Jurkat, Clone E6-1 (cell line): ENCODE results near the gene ZNF418. TPM values are rescaled to one million over a fixed set of nuclear protein-coding genes. Genes with fewer than 3 reads are reported as not detected.

Experiments
- DNase-seq: peaks from one replicate; pipeline ENCODE4 v3.0.0-alpha.2; 2011; ENCODE audit warnings: low read depth, low spot score
- H3K4me3 ChIP-seq: 2 replicates; pipeline ENCODE4 v1.5.1; 2011; ENCODE audit warnings: mild to moderate bottlenecking, low read length, control low read depth, moderate library complexity
- polyA plus RNA-seq: library from polyadenylated mRNA; unstranded; fragments of >200 nt; gene quantifications from one replicate; pipeline ENCODE4 v1.2.1, GENCODE V29; 2012; ENCODE audit warnings: missing spikeins; ENCODE audit not compliant: insufficient read length, insufficient read depth

The ZNF418 gene
- not detected for polyA plus RNA-seq

GRCh38 chr19:57934820-57935665 lies at the start of gene ZNF418:
TSS of gene ZNF418 (minus strand) at chr19:57935402. CDS start at chr19:57933822, 1,580 bp downstream.
- no peak for DNase-seq
- no peak within 1 kb of the TSS for H3K4me3 ChIP-seq

GRCh38 chr19:57978586-57979289 lies 43.5 kb upstream of the ZNF418 start:
- no peak overlapping the region for H3K4me3 ChIP-seq
- no peak for DNase-seq

GRCh38 chr19:57974434-57974833 lies 39.2 kb upstream of the ZNF418 start, which contains the start of gene C19orf18:
TSS of gene C19orf18 (minus strand) at chr19:57974534. CDS start at chr19:57974432, 102 bp downstream.
- H3K4me3 ChIP-seq: no peak within 1 kb of the TSS
- DNase-seq: no peak

GRCh38 chr19:57964761-57965160 lies 29.6 kb upstream of the ZNF418 start:
- DNase-seq: no peak
- no peak overlapping the region for H3K4me3 ChIP-seq

- H3K4me3 ChIP-seq: no peak overlapping the region
- no peak for DNase-seq
These were observed 26.6 kb upstream of the ZNF418 start for GRCh38 chr19:57961785-57962184.

- no peak overlapping the region for H3K4me3 ChIP-seq
- no peak for DNase-seq
These were observed 19.8 kb upstream of the ZNF418 start for GRCh38 chr19:57954996-57955395.

- no peak overlapping the region for H3K4me3 ChIP-seq
- DNase-seq: no peak
These were observed 14.5 kb upstream of the ZNF418 start for GRCh38 chr19:57949702-57950101.

- no peak overlapping the region for H3K4me3 ChIP-seq
- DNase-seq: no peak
These were observed 14.1 kb upstream of the ZNF418 start for GRCh38 chr19:57949296-57949695.

GRCh38 chr19:57947419-57948134 lies 12.4 kb upstream of the ZNF418 start, which contains the start of gene ZNF256:
TSS of gene ZNF256 (minus strand) at chr19:57947706. CDS start at chr19:57947474, 232 bp downstream.
- DNase-seq: peak; percentile 95
- H3K4me3 ChIP-seq: peak within 1 kb of the TSS; percentile 82

GRCh38 chr19:57947088-57947418 lies 11.9 kb upstream of the ZNF418 start:
- no peak for DNase-seq
- H3K4me3 ChIP-seq: peak overlapping the region; percentile 82

- no peak for DNase-seq
- H3K4me3 ChIP-seq: peak overlapping the region; percentile 82
These were observed 11.1 kb upstream of the ZNF418 start for GRCh38 chr19:57946316-57946715.

GRCh38 chr19:57941593-57941992 lies 6.4 kb upstream of the ZNF418 start:
- no peak for DNase-seq
- H3K4me3 ChIP-seq: no peak overlapping the region

GRCh38 chr19:57935731-57936130 lies 529 bp upstream of the ZNF418 start:
- no peak for DNase-seq
- H3K4me3 ChIP-seq: no peak overlapping the region

- H3K4me3 ChIP-seq: no peak overlapping the region
- no peak for DNase-seq
These were observed 7.6 kb downstream of the ZNF418 start for GRCh38 chr19:57927587-57927986.

- H3K4me3 ChIP-seq: peak within 1 kb of the TSS; percentile 87
- DNase-seq: peak; percentile 94
These were observed 18.8 kb downstream of the ZNF418 start, which contains the start of gene ZNF417 for GRCh38 chr19:57916168-57916995. TSS of gene ZNF417 (minus strand) at chr19:57916592. CDS start at chr19:57916411, 181 bp downstream.

GRCh38 chr19:57914531-57914930 lies 20.7 kb downstream of the ZNF418 start:
- no peak overlapping the region for H3K4me3 ChIP-seq
- DNase-seq: no peak

GRCh38 chr19:57907394-57907793 lies 27.8 kb downstream of the ZNF418 start:
- no peak overlapping the region for H3K4me3 ChIP-seq
- no peak for DNase-seq

- H3K4me3 ChIP-seq: no peak overlapping the region
- no peak for DNase-seq
These were observed 29.9 kb downstream of the ZNF418 start for GRCh38 chr19:57905258-57905657.
